Measurements from ENCODE around the gene KIAA0232. TPM values are rescaled to one million over a fixed set of nuclear protein-coding genes. Genes with fewer than 3 reads are reported as not detected.

KIAA0232 gene
- total and polyA plus RNA-seq, 9 of the 15 experiments (the other 6 are each of a cell fraction or from before 2014, with no cell fraction given) = 3.5 to 17.4 (median 13.0) TPM

DNA sequence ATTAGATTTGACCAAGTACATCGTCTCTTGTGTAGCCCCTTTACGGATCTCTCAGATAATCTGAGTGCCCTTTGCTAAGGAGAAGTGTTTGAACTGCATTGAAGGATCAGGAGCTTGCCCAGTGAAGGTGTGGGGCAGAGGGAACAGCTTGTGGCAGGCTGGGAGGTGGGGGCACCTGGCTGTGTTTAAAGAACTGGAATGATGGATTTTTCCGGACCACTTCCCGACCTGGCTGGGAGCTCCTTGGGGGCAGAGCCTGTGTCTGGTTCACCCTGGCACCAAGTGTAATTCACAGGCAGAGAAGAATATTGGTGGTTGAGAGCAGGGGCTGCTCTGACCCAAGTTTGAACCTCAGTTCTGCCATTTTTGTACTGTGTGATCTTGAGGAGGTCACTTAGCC, 145.6 kb downstream of the KIAA0232 start (continued):
- TF ChIP-seq, protein P1, sequence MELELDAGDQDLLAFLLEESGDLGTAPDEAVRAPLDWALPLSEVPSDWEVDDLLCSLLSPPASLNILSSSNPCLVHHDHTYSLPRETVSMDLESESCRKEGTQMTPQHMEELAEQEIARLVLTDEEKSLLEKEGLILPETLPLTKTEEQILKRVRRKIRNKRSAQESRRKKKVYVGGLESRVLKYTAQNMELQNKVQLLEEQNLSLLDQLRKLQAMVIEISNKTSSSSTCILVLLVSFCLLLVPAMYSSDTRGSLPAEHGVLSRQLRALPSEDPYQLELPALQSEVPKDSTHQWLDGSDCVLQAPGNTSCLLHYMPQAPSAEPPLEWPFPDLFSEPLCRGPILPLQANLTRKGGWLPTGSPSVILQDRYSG (tag; conservative IDR thresholded peaks at IDR 0.05; ENCODE audit: low read depth) = no peak
- TF ChIP-seq, protein P2, sequence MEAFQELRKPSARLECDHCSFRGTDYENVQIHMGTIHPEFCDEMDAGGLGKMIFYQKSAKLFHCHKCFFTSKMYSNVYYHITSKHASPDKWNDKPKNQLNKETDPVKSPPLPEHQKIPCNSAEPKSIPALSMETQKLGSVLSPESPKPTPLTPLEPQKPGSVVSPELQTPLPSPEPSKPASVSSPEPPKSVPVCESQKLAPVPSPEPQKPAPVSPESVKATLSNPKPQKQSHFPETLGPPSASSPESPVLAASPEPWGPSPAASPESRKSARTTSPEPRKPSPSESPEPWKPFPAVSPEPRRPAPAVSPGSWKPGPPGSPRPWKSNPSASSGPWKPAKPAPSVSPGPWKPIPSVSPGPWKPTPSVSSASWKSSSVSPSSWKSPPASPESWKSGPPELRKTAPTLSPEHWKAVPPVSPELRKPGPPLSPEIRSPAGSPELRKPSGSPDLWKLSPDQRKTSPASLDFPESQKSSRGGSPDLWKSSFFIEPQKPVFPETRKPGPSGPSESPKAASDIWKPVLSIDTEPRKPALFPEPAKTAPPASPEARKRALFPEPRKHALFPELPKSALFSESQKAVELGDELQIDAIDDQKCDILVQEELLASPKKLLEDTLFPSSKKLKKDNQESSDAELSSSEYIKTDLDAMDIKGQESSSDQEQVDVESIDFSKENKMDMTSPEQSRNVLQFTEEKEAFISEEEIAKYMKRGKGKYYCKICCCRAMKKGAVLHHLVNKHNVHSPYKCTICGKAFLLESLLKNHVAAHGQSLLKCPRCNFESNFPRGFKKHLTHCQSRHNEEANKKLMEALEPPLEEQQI (IDR thresholded peaks at IDR 0.05) = no peak
- TF ChIP-seq, protein P3, sequence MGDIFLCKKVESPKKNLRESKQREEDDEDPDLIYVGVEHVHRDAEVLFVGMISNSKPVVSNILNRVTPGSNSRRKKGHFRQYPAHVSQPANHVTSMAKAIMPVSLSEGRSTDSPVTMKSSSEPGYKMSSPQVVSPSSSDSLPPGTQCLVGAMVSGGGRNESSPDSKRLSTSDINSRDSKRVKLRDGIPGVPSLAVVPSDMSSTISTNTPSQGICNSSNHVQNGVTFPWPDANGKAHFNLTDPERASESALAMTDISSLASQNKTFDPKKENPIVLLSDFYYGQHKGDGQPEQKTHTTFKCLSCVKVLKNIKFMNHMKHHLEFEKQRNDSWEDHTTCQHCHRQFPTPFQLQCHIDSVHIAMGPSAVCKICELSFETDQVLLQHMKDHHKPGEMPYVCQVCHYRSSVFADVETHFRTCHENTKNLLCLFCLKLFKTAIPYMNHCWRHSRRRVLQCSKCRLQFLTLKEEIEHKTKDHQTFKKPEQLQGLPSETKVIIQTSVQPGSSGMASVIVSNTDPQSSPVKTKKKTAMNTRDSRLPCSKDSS (IDR thresholded peaks at IDR 0.05; ENCODE audit: low read depth, partially characterized antibody) = no peak
- TF ChIP-seq, protein P4, sequence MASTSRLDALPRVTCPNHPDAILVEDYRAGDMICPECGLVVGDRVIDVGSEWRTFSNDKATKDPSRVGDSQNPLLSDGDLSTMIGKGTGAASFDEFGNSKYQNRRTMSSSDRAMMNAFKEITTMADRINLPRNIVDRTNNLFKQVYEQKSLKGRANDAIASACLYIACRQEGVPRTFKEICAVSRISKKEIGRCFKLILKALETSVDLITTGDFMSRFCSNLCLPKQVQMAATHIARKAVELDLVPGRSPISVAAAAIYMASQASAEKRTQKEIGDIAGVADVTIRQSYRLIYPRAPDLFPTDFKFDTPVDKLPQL (IDR thresholded peaks at IDR 0.05; ENCODE audit: extremely low read depth, insufficient read length) = no peak

All from K562 (cell line).